GM23338 (cell line): ENCODE data around the gene IL15RA. TPM values are rescaled to one million over a fixed set of nuclear protein-coding genes. Genes with fewer than 3 reads are reported as not detected.

Source experiments
- ATAC-seq: fragments of 200-7000 bp; cut with Tn5 transposase; 3 replicates; pipeline ENCODE4 v1.9.1; 2020
- DNase-seq: peaks from one replicate; pipeline ENCODE4 v3.0.0-alpha.2; 2015; ENCODE audit warnings: low spot score
- H2AFZ ChIP-seq: fragments of 200-600 bp; sonication (generic); 2 replicates; pipeline ENCODE4 v1.8.0; 2016; ENCODE audit warnings: antibody characterized with exemption, mild to moderate bottlenecking, moderate library complexity
- H3F3A ChIP-seq: fragments of 200-600 bp; sonication (generic); replicated peaks from 2 replicates; pipeline ENCODE4 v1.8.0; 2017; ENCODE audit warnings: antibody characterized with exemption, mixed run types, low read depth
- H3K27ac ChIP-seq: fragments of 200-600 bp; sonication (generic); 2 replicates; pipeline ENCODE4 v1.6.1; 2016; ENCODE audit warnings: low read depth
- H3K27me3 ChIP-seq: fragments of 200-600 bp; sonication (generic); 2 replicates; pipeline ENCODE4 v1.8.0; 2016; ENCODE audit warnings: mild to moderate bottlenecking, mixed run types, moderate library complexity; ENCODE audit not compliant: insufficient read depth
- H3K36me3 ChIP-seq: fragments of 200-600 bp; sonication (generic); 2 replicates; pipeline ENCODE4 v1.8.0; 2016; ENCODE audit warnings: mild to moderate bottlenecking; ENCODE audit not compliant: insufficient read depth
- H3K4me1 ChIP-seq: fragments of 200-600 bp; sonication (generic); 2 replicates; pipeline ENCODE4 v1.8.0; 2016; ENCODE audit warnings: mild to moderate bottlenecking, moderate library complexity; ENCODE audit not compliant: insufficient read depth
- H3K4me2 ChIP-seq: fragments of 200-600 bp; sonication (generic); 2 replicates; pipeline ENCODE4 v1.7.1; 2017; ENCODE audit warnings: mixed run types
- H3K4me3 ChIP-seq: fragments of 200-600 bp; sonication (generic); 2 replicates; pipeline ENCODE4 v1.6.1; 2016; ENCODE audit warnings: mixed run types
- H3K79me2 ChIP-seq: fragments of 200-600 bp; sonication (generic); replicated peaks from 2 replicates; pipeline ENCODE4 v1.8.0; 2017; ENCODE audit warnings: mild to moderate bottlenecking; ENCODE audit not compliant: insufficient read depth
- H3K9me2 ChIP-seq: fragments of 200-600 bp; sonication (generic); 2 replicates; pipeline ENCODE4 v1.8.0; 2017; ENCODE audit not compliant: insufficient read depth
- H4K20me1 ChIP-seq: fragments of 200-600 bp; sonication (generic); replicated peaks from 2 replicates; pipeline ENCODE4 v1.8.0; 2017; ENCODE audit warnings: mild to moderate bottlenecking; ENCODE audit not compliant: insufficient read depth
- H3K27ac Mint-ChIP-seq: 2 replicates; pipeline ENCODE4 v1.8.0; 2020; ENCODE audit warnings: inconsistent platforms, mild to moderate bottlenecking, moderate library complexity, mixed read lengths
- H3K27me3 Mint-ChIP-seq: 3 replicates; pipeline ENCODE4 v1.8.0; 2022; ENCODE audit warnings: low read depth, mild to moderate bottlenecking, moderate library complexity, mixed read lengths, inconsistent platforms; ENCODE audit not compliant: insufficient read depth, poor library complexity
- H3K36me3 Mint-ChIP-seq: 3 replicates; pipeline ENCODE4 v1.8.0; 2021; ENCODE audit warnings: low read depth, mild to moderate bottlenecking, inconsistent platforms, moderate library complexity, mixed read lengths
- H3K4me1 Mint-ChIP-seq: 3 replicates; pipeline ENCODE4 v1.8.0; 2020; ENCODE audit warnings: mild to moderate bottlenecking, inconsistent platforms, mixed read lengths
- H3K4me3 Mint-ChIP-seq: 3 replicates; pipeline ENCODE4 v1.8.0; 2021; ENCODE audit warnings: moderate library complexity, mild to moderate bottlenecking, inconsistent platforms, mixed read lengths
- H3K9me3 Mint-ChIP-seq: 3 replicates; pipeline ENCODE4 v1.8.0; 2020; ENCODE audit warnings: moderate library complexity, mild to moderate bottlenecking, inconsistent platforms, mixed read lengths
- EZH2phosphoT487 ChIP-seq: fragments of 200-600 bp; sonication (generic); IDR thresholded peaks from one replicate; pipeline ENCODE4 v1.8.1; 2018; ENCODE audit warnings: antibody characterized with exemption; ENCODE audit not compliant: unreplicated experiment
- POLR2AphosphoS5 ChIP-seq: IDR thresholded peaks from 2 replicates; pipeline ENCODE4 v1.6.1; 2016; ENCODE audit warnings: antibody characterized with exemption, low read depth
- STAT1 ChIP-seq: IDR thresholded peaks from one replicate; pipeline ENCODE4 v1.6.1; 2016; ENCODE audit warnings: antibody characterized with exemption; ENCODE audit not compliant: unreplicated experiment
- ZNF331 ChIP-seq: fragments of 250-450 bp; sonication (Bioruptor Pico); IDR thresholded peaks from 2 replicates; pipeline ENCODE4 v1.5.0; 2020; ENCODE audit warnings: low read depth, mild to moderate bottlenecking, moderate library complexity
- polyA plus RNA-seq: library from polyadenylated mRNA; unstranded; fragments of >200 nt; fragmentation: Nextera tagmentation; extraction: Ambion mirVana; gene quantifications from 2 replicates; pipeline ENCODE4 v1.2.1, GENCODE V29; 2016
- total RNA-seq: library from RNA; depleted of rRNA; stranded (reverse); fragments of >200 nt; shearing (Covaris generic); gene quantifications from 2 replicates; pipeline ENCODE4 v1.2.3, GENCODE V29; 2014
- TF ChIP-seq, protein P1 (sequence below), 2 experiments: fragments of 200-600 bp in 1 of 2; sonication (generic) in 1 of 2; conservative IDR thresholded peaks; 2 replicates each; pipeline versions ENCODE4 v1.5.1 to v1.6.1; 2016 to 2017; ENCODE audit warnings: antibody characterized with exemption in 2 of 2, low read depth in 2 of 2, mild to moderate bottlenecking in 2 of 2, moderate library complexity in 1 of 2
- TF ChIP-seq, protein P2 (sequence below): IDR thresholded peaks from one replicate; pipeline ENCODE4 v1.6.1; 2018; ENCODE audit warnings: antibody characterized with exemption; ENCODE audit not compliant: unreplicated experiment

The IL15RA gene
- total and polyA plus RNA-seq, 2 experiments from 2014 or later = 1.6 to 2.2 TPM

- H3K4me2 ChIP-seq = no peak overlapping the region
- no peaks in the 10 kb centered on the region for H3K36me3 ChIP-seq
- no peak overlapping the region for H3K4me3 ChIP-seq
- H3K36me3 Mint-ChIP-seq = no peaks in the 10 kb centered on the region
- H3K79me2 ChIP-seq = no peaks in the 10 kb centered on the region
- no peaks in the 10 kb centered on the region for H3K9me2 ChIP-seq
- no peaks in the 10 kb centered on the region for H3K4me1 ChIP-seq
- no peak overlapping the region for H3K4me3 Mint-ChIP-seq
- H3K27me3 ChIP-seq = no peaks in the 10 kb centered on the region
- H3K4me1 Mint-ChIP-seq = peaks cover 5% of the 10 kb centered on the region
- H3K27ac ChIP-seq = no peak overlapping the region
- no peak overlapping the region for H3K27ac Mint-ChIP-seq
- H2AFZ ChIP-seq = no peak overlapping the region
- DNase-seq = no peak
- no peak for ATAC-seq
- H3K9me3 Mint-ChIP-seq = no peaks in the 10 kb centered on the region
- peaks cover 6% of the 10 kb centered on the region for H3K27me3 Mint-ChIP-seq
- TF ChIP-seq, protein P1, sequence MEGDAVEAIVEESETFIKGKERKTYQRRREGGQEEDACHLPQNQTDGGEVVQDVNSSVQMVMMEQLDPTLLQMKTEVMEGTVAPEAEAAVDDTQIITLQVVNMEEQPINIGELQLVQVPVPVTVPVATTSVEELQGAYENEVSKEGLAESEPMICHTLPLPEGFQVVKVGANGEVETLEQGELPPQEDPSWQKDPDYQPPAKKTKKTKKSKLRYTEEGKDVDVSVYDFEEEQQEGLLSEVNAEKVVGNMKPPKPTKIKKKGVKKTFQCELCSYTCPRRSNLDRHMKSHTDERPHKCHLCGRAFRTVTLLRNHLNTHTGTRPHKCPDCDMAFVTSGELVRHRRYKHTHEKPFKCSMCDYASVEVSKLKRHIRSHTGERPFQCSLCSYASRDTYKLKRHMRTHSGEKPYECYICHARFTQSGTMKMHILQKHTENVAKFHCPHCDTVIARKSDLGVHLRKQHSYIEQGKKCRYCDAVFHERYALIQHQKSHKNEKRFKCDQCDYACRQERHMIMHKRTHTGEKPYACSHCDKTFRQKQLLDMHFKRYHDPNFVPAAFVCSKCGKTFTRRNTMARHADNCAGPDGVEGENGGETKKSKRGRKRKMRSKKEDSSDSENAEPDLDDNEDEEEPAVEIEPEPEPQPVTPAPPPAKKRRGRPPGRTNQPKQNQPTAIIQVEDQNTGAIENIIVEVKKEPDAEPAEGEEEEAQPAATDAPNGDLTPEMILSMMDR (conservative IDR thresholded peaks at IDR 0.05; ENCODE audit: low read depth in 2 of 2) = no peak
- TF ChIP-seq EZH2phosphoT487 (no peak), POLR2AphosphoS5 (no peak), ZNF331 (CRISPR knock-in tag) (no peak)
- TF ChIP-seq, protein P2, sequence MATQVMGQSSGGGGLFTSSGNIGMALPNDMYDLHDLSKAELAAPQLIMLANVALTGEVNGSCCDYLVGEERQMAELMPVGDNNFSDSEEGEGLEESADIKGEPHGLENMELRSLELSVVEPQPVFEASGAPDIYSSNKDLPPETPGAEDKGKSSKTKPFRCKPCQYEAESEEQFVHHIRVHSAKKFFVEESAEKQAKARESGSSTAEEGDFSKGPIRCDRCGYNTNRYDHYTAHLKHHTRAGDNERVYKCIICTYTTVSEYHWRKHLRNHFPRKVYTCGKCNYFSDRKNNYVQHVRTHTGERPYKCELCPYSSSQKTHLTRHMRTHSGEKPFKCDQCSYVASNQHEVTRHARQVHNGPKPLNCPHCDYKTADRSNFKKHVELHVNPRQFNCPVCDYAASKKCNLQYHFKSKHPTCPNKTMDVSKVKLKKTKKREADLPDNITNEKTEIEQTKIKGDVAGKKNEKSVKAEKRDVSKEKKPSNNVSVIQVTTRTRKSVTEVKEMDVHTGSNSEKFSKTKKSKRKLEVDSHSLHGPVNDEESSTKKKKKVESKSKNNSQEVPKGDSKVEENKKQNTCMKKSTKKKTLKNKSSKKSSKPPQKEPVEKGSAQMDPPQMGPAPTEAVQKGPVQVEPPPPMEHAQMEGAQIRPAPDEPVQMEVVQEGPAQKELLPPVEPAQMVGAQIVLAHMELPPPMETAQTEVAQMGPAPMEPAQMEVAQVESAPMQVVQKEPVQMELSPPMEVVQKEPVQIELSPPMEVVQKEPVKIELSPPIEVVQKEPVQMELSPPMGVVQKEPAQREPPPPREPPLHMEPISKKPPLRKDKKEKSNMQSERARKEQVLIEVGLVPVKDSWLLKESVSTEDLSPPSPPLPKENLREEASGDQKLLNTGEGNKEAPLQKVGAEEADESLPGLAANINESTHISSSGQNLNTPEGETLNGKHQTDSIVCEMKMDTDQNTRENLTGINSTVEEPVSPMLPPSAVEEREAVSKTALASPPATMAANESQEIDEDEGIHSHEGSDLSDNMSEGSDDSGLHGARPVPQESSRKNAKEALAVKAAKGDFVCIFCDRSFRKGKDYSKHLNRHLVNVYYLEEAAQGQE = no peak
- no peaks in the 10 kb centered on the region for H3F3A ChIP-seq
- no peaks in the 10 kb centered on the region for H4K20me1 ChIP-seq
Measured at GRCh38 chr10:6018422-6018821, 41.1 kb upstream of the IL15RA start.

DNA sequence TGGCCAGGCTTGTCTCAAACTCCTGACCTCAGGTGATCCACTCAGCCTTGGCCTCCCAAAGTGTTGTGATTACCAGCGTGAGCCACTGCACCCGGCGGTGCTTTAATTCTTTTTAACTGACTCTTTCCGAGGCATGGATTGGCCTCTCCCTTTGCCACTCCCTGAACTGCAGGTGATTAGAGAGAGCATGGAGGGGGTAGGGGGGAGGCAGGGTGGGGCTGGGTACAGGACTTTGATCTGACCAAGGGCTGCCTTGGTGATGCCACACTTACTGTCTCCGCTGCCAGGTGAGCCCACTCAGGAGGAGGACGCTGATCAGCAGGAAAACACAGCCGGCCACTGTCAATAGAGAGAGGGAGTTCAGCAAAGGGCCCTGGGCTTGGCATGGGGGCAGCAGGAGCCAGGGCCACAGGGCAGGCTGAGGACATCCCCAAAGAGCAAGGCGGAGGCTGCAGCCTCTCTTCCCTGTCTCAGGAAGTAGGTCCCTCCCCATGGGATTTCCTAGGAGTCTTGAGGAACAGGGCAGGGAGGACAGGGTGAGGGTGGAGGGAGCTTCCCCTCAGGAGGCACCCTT lies 40.5 kb upstream of the IL15RA start:
- H3K79me2 ChIP-seq = no peaks in the 10 kb centered on the region
- H3K27ac Mint-ChIP-seq = no peak overlapping the region
- no peaks in the 10 kb centered on the region for H3K27me3 ChIP-seq
- no peaks in the 10 kb centered on the region for H3K36me3 ChIP-seq
- no peaks in the 10 kb centered on the region for H3K9me2 ChIP-seq
- H3K27ac ChIP-seq = no peak overlapping the region
- H3K4me2 ChIP-seq = no peak overlapping the region
- H3K36me3 Mint-ChIP-seq = no peaks in the 10 kb centered on the region
- ATAC-seq = no peak
- H3K4me3 ChIP-seq = no peak overlapping the region
- DNase-seq = no peak
- no peaks in the 10 kb centered on the region for H3K9me3 Mint-ChIP-seq
- no peak for TF ChIP-seq STAT1
- no peaks in the 10 kb centered on the region for H4K20me1 ChIP-seq
- H3K4me1 Mint-ChIP-seq = peaks cover 6% of the 10 kb centered on the region
- H2AFZ ChIP-seq = no peak overlapping the region
- H3F3A ChIP-seq = no peaks in the 10 kb centered on the region
- peaks cover 6% of the 10 kb centered on the region for H3K27me3 Mint-ChIP-seq
- H3K4me3 Mint-ChIP-seq = no peak overlapping the region
- no peaks in the 10 kb centered on the region for H3K4me1 ChIP-seq
